NCI-H524 (cell line): Measurements from ENCODE around the gene URAD.
A peak's percentile ranks its signal among the peaks of the same experiment; 100 is the strongest.
"Not testable (repeated sequence)": the region's sequence is repeated elsewhere in the genome, so short reads cannot be mapped to it uniquely, and the experiment has no call there.

Source experiments
- DNase-seq, 2 experiments: peaks; one replicate each; lab custom pipeline; 2025; lab: John Stamatoyannopoulos, UW

The URAD gene

GRCh38 chr13:27970382-27971235, 17.9 kb downstream of the URAD start:
- no peak for DNase-seq

GRCh38 chr13:27969866-27970229, 18.6 kb downstream of the URAD start:
- DNase-seq: no peak

GRCh38 chr13:27969082-27969865, 19.2 kb downstream of the URAD start, which contains the start of gene CDX2:
Gene CDX2 (minus strand): TSS chr13:27969315. CDS start chr13:27969006, 309 bp downstream.
- DNase-seq: peak in 1 of 2 experiments; percentile 53

- peak in 1 of 2 experiments; percentile 51 for DNase-seq
Observed at GRCh38 chr13:27968316-27969081, 20.0 kb downstream of the URAD start.

- DNase-seq: peak in 1 of 2 experiments; percentile 46
Observed at GRCh38 chr13:27967736-27968315, 20.7 kb downstream of the URAD start.

GRCh38 chr13:27967203-27967735, 21.2 kb downstream of the URAD start:
- no peak for DNase-seq

- no peak for DNase-seq
Observed at GRCh38 chr13:27966641-27967202, 21.8 kb downstream of the URAD start.

- DNase-seq: no peak
Observed at GRCh38 chr13:27965740-27966640, 22.5 kb downstream of the URAD start.

GRCh38 chr13:27965343-27965739, 23.2 kb downstream of the URAD start:
- no peak for DNase-seq

GRCh38 chr13:27964741-27965323, 23.7 kb downstream of the URAD start:
- DNase-seq: no peak

GRCh38 chr13:27964206-27964605, 24.3 kb downstream of the URAD start:
- not testable (repeated sequence) for DNase-seq

- DNase-seq: no peak
Observed at GRCh38 chr13:27963491-27963890, 25.0 kb downstream of the URAD start.

- no peak for DNase-seq
Observed at GRCh38 chr13:27962982-27963381, 25.5 kb downstream of the URAD start.

GRCh38 chr13:27962128-27962841, 26.2 kb downstream of the URAD start:
- DNase-seq: no peak

GRCh38 chr13:27961227-27962085, 27.0 kb downstream of the URAD start:
- DNase-seq: no peak

GRCh38 chr13:27960362-27961226, 27.9 kb downstream of the URAD start:
- DNase-seq: peak; percentile 68 to 82

GRCh38 chr13:27959976-27960361, 28.5 kb downstream of the URAD start:
- DNase-seq: no peak
